T-helper 22 cell (primary cell): ENCODE measurements around the gene RAB11FIP2.

ENCODE experiments used
- DNase-seq: peaks from one replicate; pipeline ENCODE4 v3.0.0-alpha.2; 2020; ENCODE audit warnings: low read depth

The RAB11FIP2 gene

GRCh38 chr10:117980755-117981702 is 65.7 kb downstream of the RAB11FIP2 start:
- DNase-seq, result no peak

GRCh38 chr10:117980216-117980615 is 66.5 kb downstream of the RAB11FIP2 start:
- DNase-seq, result no peak

- DNase-seq, result no peak
Observed at GRCh38 chr10:117972168-117972837, 74.4 kb downstream of the RAB11FIP2 start.

GRCh38 chr10:117970962-117971361 is 75.8 kb downstream of the RAB11FIP2 start:
- no peak for DNase-seq

- DNase-seq, result no peak
Observed at GRCh38 chr10:117969592-117969991, 77.1 kb downstream of the RAB11FIP2 start.

- DNase-seq, result no peak
Observed at GRCh38 chr10:117968354-117969182, 78.2 kb downstream of the RAB11FIP2 start.

- no peak for DNase-seq
Observed at GRCh38 chr10:117967149-117967650, 79.5 kb downstream of the RAB11FIP2 start.

- DNase-seq, result no peak
Observed at GRCh38 chr10:117965984-117966383, 80.8 kb downstream of the RAB11FIP2 start.

- DNase-seq, result no peak
Observed at GRCh38 chr10:117964536-117964935, 82.2 kb downstream of the RAB11FIP2 start.

GRCh38 chr10:117960345-117960935 is 86.3 kb downstream of the RAB11FIP2 start:
- DNase-seq, result no peak

- DNase-seq, result no peak
Observed at GRCh38 chr10:117956972-117957371, 89.8 kb downstream of the RAB11FIP2 start.

- DNase-seq, result no peak
Observed at GRCh38 chr10:117955176-117955575, 91.6 kb downstream of the RAB11FIP2 start.
